C4-2B (cell line): ENCODE results near the gene SGCB.

Experiments used
- H3K27ac ChIP-seq: fragments of 450-650 bp; 2 replicates; pipeline ENCODE4 v1.5.1; 2017
- ZFX ChIP-seq: fragments of 450-650 bp; IDR thresholded peaks from 2 replicates; pipeline ENCODE4 v1.6.1; 2017
- TF ChIP-seq, protein P1 (sequence below): fragments of 450-650 bp; conservative IDR thresholded peaks from 2 replicates; pipeline ENCODE4 v1.5.1; 2017; ENCODE audit warnings: mild to moderate bottlenecking

Gene SGCB

DNA sequence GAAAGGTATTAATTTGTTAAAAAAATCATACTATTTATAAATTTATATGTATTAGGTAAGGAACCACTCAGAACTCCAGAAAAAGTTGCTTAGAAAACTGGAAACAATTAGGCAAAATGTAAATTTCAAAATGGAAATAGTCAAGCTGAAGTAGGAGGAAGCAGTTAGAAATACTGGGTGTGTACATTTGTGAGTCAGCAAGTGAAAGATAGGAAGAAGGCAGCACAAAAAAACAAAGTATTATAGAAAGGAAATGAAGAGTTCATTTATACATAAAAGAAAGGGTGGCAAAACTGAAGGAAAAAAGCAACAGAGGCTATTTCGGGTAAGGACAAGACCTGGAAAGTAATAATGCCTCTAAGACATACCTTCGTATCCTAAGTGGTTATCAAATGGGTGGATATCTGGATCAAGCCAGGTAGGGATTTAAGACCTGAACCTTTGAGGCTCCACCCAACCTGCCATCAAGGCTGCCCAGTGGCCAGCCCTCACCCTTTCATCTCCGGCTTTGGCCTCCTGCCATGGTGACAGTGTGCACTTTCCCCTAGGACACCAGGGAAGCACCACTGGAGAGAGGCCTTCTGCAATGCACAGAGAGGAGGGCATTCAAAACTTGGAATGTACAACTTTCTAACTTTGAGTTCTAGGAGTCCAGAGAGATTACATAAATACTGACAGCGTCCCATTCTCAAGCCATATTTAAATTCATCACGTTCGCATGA, 18.0 kb downstream of the SGCB start, which contains the start of gene LRRC66:
Gene LRRC66 (minus strand): TSS at position 428 of the 722 bp plus-strand sequence. CDS start 2,750 bp downstream, outside the sequence.
- TF ChIP-seq, protein P1, sequence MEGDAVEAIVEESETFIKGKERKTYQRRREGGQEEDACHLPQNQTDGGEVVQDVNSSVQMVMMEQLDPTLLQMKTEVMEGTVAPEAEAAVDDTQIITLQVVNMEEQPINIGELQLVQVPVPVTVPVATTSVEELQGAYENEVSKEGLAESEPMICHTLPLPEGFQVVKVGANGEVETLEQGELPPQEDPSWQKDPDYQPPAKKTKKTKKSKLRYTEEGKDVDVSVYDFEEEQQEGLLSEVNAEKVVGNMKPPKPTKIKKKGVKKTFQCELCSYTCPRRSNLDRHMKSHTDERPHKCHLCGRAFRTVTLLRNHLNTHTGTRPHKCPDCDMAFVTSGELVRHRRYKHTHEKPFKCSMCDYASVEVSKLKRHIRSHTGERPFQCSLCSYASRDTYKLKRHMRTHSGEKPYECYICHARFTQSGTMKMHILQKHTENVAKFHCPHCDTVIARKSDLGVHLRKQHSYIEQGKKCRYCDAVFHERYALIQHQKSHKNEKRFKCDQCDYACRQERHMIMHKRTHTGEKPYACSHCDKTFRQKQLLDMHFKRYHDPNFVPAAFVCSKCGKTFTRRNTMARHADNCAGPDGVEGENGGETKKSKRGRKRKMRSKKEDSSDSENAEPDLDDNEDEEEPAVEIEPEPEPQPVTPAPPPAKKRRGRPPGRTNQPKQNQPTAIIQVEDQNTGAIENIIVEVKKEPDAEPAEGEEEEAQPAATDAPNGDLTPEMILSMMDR = no peak
- TF ChIP-seq ZFX = no peak
- no peak within 1 kb of the TSS for H3K27ac ChIP-seq

DNA sequence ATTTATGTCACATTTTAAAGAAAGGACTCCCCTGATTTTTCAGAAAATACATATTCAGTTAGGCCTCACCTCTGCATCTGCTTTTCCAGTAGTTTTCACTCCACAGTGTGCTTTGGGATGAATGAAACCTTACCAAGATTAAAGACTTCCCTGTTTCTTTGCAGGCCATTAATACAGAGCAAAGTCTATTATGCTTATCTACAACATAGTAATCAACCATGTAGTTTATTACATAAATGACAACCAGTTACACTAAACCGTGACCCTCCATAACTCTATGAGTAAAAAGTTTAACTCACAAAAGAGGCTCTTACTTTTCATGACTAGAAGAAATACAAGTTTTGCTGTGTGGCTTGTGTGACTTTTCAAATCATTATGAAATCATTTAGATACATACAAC, 20.3 kb downstream of the SGCB start:
- no peak overlapping the region for H3K27ac ChIP-seq
- TF ChIP-seq, protein P1 = no peak
- no peak for TF ChIP-seq ZFX

DNA sequence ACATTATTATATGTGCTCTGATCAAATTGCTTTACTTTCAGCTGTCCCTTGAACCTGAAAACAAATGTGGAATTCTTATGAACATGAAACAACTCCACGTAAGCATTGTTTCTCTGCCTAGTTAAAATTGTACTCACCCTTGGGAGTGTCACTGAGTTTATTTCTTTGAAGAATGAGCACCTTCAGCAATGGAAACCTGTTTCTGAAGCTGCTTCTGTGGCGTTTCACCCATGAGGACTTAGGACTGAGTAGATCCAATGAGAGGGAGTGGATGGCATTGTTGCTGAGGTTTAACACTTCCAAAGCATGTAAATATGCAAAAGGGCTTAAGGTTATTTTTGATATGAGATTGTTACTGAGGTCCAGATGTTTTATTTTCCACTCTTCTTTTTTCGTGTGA, 21.1 kb downstream of the SGCB start:
- no peak overlapping the region for H3K27ac ChIP-seq
- TF ChIP-seq, protein P1 = no peak
- TF ChIP-seq ZFX = no peak

DNA sequence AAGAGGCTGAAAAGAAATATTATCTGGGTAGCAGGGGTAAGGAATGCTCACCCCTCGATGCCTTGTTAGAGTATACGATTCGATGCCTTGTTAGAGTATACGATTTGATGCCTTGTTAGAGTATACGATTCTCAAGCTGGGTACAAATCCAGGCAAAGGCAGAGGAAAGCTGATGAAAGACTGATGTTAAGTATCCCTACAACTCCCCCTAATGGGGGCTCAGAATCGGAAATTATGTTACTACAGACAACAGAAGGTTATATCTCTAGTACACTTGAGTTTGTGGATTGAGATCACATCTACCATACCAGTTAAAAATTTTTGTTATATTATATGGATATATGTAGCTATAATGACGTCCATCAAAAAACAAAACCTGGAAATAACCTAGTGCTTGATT, 22.7 kb downstream of the SGCB start:
- H3K27ac ChIP-seq = no peak overlapping the region
- TF ChIP-seq, protein P1 = peak; percentile 18; the same call in 1 of the 2 replicates
- no peak for TF ChIP-seq ZFX

DNA sequence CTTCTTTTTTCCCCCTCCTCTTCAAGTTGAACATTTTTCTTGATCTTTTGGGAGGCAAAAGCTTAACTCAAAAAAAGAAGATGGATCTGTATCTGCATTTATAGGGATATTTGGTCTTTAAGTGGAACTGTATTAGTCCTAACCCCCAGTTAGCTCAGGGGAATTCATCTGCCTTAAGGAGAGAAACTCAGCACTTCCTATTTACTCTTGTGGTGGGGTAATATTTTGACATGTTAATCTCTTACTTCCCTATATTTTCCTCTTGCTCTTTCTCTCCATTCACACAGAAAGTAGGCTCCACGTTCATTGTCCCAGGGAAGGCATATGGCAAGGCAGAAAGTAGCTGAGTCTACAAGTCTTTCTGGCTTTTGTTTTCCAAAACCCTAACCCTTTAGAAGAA, 23.2 kb downstream of the SGCB start:
- TF ChIP-seq, protein P1 = no peak
- TF ChIP-seq ZFX = no peak

DNA sequence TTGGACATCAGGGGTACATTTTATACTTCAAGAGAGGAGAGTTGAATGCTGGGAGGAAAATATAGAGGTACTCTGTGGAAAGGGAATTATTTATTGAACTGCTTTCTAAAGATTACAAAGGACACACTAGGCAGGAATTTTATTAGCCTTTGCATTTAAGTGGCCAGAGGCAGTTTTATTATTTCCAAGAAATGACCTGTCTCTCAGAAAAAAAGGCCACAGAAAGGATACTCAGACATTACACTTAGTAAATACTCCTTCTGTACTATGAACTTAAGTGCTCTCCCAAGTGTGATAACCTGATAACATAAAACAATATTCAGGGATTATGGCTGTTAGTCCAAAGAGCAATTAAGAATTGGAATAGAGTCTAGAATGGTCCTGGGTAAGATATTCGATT, 25.4 kb downstream of the SGCB start:
- no peak for TF ChIP-seq ZFX
- TF ChIP-seq, protein P1 = no peak
- H3K27ac ChIP-seq = no peak overlapping the region

More for the DNA sequence above, 23.2 kb downstream of the SGCB start:
- no peak overlapping the region for H3K27ac ChIP-seq

DNA sequence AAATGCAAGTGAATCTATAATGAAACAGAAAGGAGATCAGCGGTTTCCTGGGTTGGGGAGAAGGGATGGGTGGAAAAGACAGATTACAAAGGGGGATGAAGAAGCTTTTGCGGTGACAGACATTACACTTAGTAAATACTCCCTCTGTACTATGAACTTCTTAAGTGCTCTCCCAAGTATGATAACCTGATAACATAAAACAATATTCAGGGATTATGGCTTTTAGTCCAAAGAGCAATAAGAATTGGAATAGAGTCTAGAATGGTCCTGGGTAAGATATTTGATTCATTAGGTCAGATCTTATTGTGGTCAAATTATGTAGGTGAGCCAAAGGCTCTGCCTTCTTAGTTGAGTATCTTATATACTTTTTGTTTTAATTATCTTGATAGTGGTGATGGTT, 27.1 kb downstream of the SGCB start:
- H3K27ac ChIP-seq = no peak overlapping the region
- TF ChIP-seq, protein P1 = no peak
- no peak for TF ChIP-seq ZFX
